Caco-2 (cell line): ENCODE data around the gene TRAPPC2L. TPM values are rescaled to one million over a fixed set of nuclear protein-coding genes. Genes with fewer than 3 reads are reported as not detected.

Source experiments
- BruUV-seq: library from RNA; stranded (reverse); fragments of 400-500 nt; replicated peaks from 2 replicates; lab custom pipeline; 2021; lab: Mats Ljungman, UMichigan
- CTCF ChIA-PET: fragments of 300-600 bp; sonication (Branson Sonifier 250); formaldehyde crosslinking; loops from one replicate; lab custom pipeline; 2022; ENCODE audit warnings: antibody characterized with exemption; lab: Charles Lee
- POLR2A ChIA-PET: fragments of 300-600 bp; sonication (Branson Sonifier 250); formaldehyde crosslinking; loops from one replicate; lab custom pipeline; 2022; ENCODE audit warnings: antibody characterized with exemption; lab: Charles Lee
- DNase-seq, 2 experiments: peaks; one replicate each; pipeline versions ENCODE4 v3.0.0 to v3.0.0-alpha.2; 2020 to 2022
- H3K27me3 ChIP-seq: replicated peaks from 2 replicates; pipeline ENCODE4 v1.6.0; 2011; ENCODE audit warnings: low read length; ENCODE audit not compliant: control insufficient read depth, insufficient read depth
- H3K36me3 ChIP-seq: 2 replicates; pipeline ENCODE4 v1.5.1; 2011; ENCODE audit warnings: low read length; ENCODE audit not compliant: control insufficient read depth, insufficient read depth
- H3K4me1 ChIP-seq: fragments of 250-450 bp; sonication (Bioruptor Pico); 2 replicates; pipeline ENCODE4 v1.5.1; 2020; ENCODE audit warnings: mild to moderate bottlenecking
- H3K4me3 ChIP-seq: 2 replicates; pipeline ENCODE4 v1.5.1; 2011; ENCODE audit warnings: low read depth, mild to moderate bottlenecking, control low read depth, low read length
- H3K9me3 ChIP-seq: fragments of 250-450 bp; sonication (Bioruptor Pico); 2 replicates; pipeline ENCODE4 v1.5.1; 2020; ENCODE audit warnings: mild to moderate bottlenecking, moderate library complexity
- H3K27ac Mint-ChIP-seq: one replicate; pipeline ENCODE4 v1.8.0; 2022; ENCODE audit warnings: mixed read lengths; ENCODE audit not compliant: unreplicated experiment
- H3K27me3 Mint-ChIP-seq: one replicate; pipeline ENCODE4 v1.8.0; 2022; ENCODE audit warnings: mixed read lengths; ENCODE audit not compliant: insufficient read depth, unreplicated experiment
- H3K36me3 Mint-ChIP-seq: one replicate; pipeline ENCODE4 v1.8.0; 2022; ENCODE audit warnings: mild to moderate bottlenecking, mixed read lengths; ENCODE audit not compliant: insufficient read depth, unreplicated experiment
- H3K4me1 Mint-ChIP-seq: one replicate; pipeline ENCODE4 v1.8.0; 2022; ENCODE audit warnings: low read depth, mixed read lengths; ENCODE audit not compliant: unreplicated experiment
- H3K4me3 Mint-ChIP-seq: one replicate; pipeline ENCODE4 v1.8.0; 2022; ENCODE audit warnings: mild to moderate bottlenecking, moderate library complexity, mixed read lengths; ENCODE audit not compliant: unreplicated experiment
- H3K9me3 Mint-ChIP-seq: one replicate; pipeline ENCODE4 v1.8.0; 2022; ENCODE audit warnings: mixed read lengths; ENCODE audit not compliant: unreplicated experiment
- CTCF ChIP-seq, 2 experiments: fragments of 200-600 bp in 1 of 2; IDR thresholded peaks; 1 replicate in 1 of 2; 2 replicates in 1 of 2; pipeline versions ENCODE4 v1.5.1 to v1.8.0; 2011 to 2022; ENCODE audit warnings: antibody characterized with exemption in 1 of 2, control low read depth in 1 of 2, inconsistent platforms in 1 of 2, low read depth in 1 of 2, low read length in 1 of 2, mild to moderate bottlenecking in 1 of 2, moderate library complexity in 1 of 2; ENCODE audit not compliant: insufficient read depth in 1 of 2, severe bottlenecking in 1 of 2, unreplicated experiment in 1 of 2
- intact Hi-C: fragments of 100-400 bp; cut with micrococcal nuclease; formaldehyde crosslinking; loops from one replicate; pipeline ENCODE4 v1.10.0; 2022; ENCODE audit not compliant: unreplicated experiment
- total RNA-seq: library from RNA; stranded (reverse); gene quantifications from 2 replicates; pipeline ENCODE4 v1.2.3, GENCODE V29; 2022

Gene TRAPPC2L
- total RNA-seq, 1 experiment from 2014 or later = 179 TPM

- Mint-ChIP-seq H3K9me3 (no peaks in the 10 kb centered on the region), H3K27me3 (peaks cover 2% of the 10 kb centered on the region), H3K4me1 (no peaks in the 10 kb centered on the region), H3K27ac (no peak overlapping the region), H3K36me3 (peaks cover 6% of the 10 kb centered on the region), H3K4me3 (no peak overlapping the region)
- BruUV-seq = no TSS peak
- ChIA-PET POLR2A (no interaction called here), CTCF (no interaction called here)
- H3K9me3 ChIP-seq = peaks cover 7% of the 10 kb centered on the region; the same call in 1 of the 2 replicates
- intact Hi-C loops = no loop called here
- H3K36me3 ChIP-seq = no peaks in the 10 kb centered on the region
- no peak for TF ChIP-seq CTCF (IDR thresholded peaks at IDR 0.05; ENCODE audit: insufficient read depth in 1 of 2, low read depth in 1 of 2, low read length in 1 of 2, severe bottlenecking in 1 of 2, unreplicated experiment in 1 of 2)
- H3K27me3 ChIP-seq = no peaks in the 10 kb centered on the region
- H3K4me3 ChIP-seq = no peak overlapping the region
- no peak for DNase-seq
- H3K4me1 ChIP-seq = no peaks in the 10 kb centered on the region
These were observed 55.0 kb downstream of the TRAPPC2L start for GRCh38 chr16:88911946-88912310.

Other genes with a start within 250 kb of the TRAPPC2L start
- gene IL17C, start 218.6 kb upstream of the TRAPPC2L start, total RNA-seq = not detected in 2 replicates
- 351 and 377 TPM in 2 replicates for gene CYBA, start 206.1 kb upstream of the TRAPPC2L start, total RNA-seq
- gene MVD, start 194.0 kb upstream of the TRAPPC2L start, total RNA-seq = 127 and 141 TPM in 2 replicates
- gene SNAI3, start 170.6 kb upstream of the TRAPPC2L start, total RNA-seq = 3.5 TPM in 2 replicates
- gene RNF166, start 150.7 kb upstream of the TRAPPC2L start, total RNA-seq = 37.3 and 40.4 TPM in 2 replicates
- gene CTU2, start 150.6 kb upstream of the TRAPPC2L start, total RNA-seq = 44.3 and 54.9 TPM in 2 replicates
- 248 and 284 TPM in 2 replicates for gene PIEZO1, start 71.9 kb upstream of the TRAPPC2L start, total RNA-seq
- 97.7 and 98.0 TPM in 2 replicates for gene CDT1, start 53.3 kb upstream of the TRAPPC2L start, total RNA-seq
- gene APRT, start 45.2 kb upstream of the TRAPPC2L start, total RNA-seq = 251 and 268 TPM in 2 replicates
- gene GALNS, start 180 bp upstream of the TRAPPC2L start, total RNA-seq = 55.3 and 57.8 TPM in 2 replicates
- not detected in 2 replicates for gene PABPN1L, start 9.5 kb downstream of the TRAPPC2L start, total RNA-seq
- gene CBFA2T3, start 120.1 kb downstream of the TRAPPC2L start, total RNA-seq = 0.35 and 2.1 TPM in 2 replicates
- 49.5 and 55.2 TPM in 2 replicates for gene ACSF3, start 236.7 kb downstream of the TRAPPC2L start, total RNA-seq